IPS DF 19.7 (cell line): ENCODE data around the gene COPE.
"Not testable (repeated sequence)": the region's sequence is repeated elsewhere in the genome, so short reads cannot be mapped to it uniquely, and the experiment has no call there.

Experiments
- DNase-seq: peaks from one replicate; pipeline ENCODE4 v3.0.0-alpha.2; 2013; ENCODE audit warnings: low read depth, low spot score

Gene COPE

DNA sequence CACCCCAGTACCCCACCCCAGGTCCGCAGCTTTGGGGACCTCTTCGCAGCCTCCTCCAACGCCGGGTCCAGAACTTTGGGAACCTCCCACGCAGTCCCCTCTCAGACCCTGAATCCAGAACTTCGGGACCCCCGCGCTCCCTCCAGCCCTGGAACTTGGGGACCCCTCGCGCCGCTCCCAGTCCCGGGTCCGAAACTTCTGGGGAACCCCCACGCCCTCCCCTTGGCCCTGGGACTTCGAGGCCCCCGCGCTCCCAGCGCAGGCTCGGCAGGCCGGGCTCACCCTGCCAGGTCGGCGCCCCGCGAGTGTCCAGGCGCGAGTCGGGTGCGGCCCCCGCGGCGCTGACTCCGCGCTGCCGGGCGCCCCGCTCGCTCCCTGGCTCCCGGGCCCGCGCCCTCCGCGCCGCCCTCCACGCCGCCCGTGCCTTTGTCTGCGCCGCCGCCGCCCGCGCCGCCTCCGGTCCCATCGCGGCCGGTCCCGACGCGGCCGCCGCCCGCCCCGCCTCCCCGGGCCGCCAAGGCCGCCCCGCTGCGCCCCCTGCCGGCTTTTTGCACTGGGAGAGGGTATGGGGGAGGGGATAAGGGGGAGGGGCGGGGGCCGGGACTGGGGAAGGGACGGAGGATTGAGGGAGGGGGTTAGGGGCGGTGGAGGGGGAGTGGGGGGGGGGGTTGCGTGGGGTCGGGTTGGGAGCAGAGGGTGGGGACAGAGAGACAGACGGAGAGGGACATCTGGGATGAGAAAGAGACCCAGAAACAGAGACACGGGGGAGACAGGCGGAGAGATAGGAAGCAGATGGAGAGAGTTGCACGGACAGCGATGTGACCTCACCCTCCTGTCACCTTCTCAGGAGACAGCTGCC lies 21.8 kb upstream of the COPE start, which contains the start of gene HOMER3:
Gene HOMER3, minus strand, starts transcription at position 449 of the 859 bp plus-strand sequence. CDS start 2,235 bp downstream, outside the sequence.
- DNase-seq, result no peak

DNA sequence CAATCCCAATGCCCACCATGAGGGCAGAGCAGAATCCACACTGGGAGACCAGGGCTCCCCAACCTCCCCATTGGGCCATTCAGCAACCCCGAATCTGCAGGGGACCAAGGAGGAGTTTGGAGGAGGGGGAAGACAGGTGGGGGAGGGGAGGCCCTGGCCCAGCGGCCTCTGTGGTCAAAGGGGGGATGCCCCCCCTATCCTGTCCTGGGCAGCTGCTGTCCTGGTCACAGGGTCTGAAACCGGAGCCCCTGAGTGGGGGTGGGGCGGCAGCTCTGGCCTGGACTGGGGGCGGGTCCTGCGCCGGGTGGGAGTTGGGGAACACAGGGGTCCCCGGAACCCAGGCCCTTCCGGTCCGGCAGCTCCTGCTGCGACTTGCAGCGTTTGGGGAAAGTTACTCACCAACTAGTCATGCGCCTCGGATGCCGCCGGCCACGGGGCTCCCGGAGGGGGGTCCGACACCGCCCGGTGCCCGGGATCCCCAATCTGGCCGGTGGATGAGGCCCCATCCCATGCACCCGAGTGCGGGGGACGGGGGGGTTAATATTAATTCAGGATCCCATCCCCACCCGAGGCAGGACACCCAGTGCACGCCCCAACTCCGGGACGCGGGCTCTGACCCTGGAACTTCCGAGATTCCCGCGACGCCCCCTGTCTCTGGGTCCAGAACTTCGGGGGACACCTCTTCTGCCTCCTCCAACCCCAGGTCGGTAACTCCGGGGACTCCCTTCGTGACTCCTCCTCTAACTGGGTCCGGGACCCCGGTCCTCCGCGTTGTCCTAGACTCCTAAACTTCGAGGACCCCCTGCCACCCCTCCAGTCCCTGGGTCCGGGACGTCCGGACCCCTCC lies 21.0 kb upstream of the COPE start:
- DNase-seq, result no peak

DNA sequence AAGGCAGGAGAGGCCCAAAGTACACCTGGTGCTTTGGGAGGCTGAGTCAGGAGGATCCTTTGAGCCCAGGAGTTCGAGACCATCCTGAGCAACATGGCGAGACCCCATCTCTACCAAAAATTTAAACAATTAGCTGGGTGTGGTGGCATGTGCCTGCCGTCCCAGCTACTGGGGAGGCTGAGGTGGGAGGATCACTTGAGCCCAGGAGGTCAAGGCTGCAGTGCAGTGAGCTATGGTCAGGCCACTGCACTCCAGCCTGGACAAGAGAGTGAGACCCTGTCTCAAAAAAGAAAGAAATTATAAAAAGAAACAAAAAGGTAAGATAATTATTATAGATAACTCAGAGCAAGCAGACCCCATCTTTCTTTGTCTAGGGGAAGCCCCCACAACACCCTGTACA lies 20.0 kb upstream of the COPE start:
- DNase-seq, result no peak

DNA sequence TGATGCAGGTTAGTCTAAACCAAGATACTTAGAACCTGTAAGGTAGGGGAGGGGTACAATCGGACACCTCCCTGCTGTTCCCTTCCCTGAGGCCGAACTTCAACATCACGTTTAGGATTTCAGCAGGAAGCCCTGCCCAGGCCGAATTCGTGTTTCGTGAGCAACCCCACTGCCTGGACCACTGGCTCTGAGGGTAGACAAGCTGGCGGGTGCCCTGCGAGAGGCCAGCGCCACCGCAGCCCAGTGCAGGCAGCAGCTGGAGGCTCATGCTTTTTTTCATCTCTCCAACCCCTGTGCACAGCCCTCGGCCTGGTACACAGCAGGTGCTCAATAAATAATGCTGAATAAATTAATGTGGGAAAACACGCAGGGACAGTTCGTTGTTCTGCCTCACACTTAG lies 14.1 kb upstream of the COPE start:
- no peak for DNase-seq

DNA sequence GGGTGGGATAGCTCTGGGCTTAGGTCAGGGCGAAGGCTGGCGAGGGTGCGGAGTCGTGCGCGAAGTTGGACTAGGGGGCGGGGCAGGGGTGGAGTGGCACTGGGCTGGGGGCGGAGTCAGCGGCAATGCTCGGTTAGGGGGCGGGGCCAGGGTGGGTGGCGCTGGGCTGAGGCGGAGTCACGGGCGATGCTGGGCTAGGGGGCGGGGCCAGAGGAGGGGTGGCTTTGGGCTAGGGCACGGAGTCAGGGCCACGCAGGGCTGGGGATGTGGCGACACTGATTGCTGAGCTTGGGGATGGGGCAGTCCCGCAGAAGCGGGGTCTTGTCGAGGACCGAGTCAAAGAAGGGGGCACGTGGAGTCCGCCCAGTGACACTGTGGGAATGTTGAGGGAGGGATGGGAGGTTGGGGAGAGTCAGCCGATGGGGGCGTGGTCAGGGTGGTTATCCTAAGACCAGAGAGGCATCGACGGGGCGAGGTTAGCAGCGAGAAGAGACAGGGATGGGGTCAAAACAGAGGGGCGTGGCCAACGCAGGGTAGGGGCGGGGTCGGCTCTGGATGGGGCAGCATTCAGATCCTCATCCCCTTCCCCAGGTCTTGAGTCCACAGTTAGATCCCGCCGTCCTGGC lies 13.1 kb upstream of the COPE start:
- peak; percentile 77 for DNase-seq

DNA sequence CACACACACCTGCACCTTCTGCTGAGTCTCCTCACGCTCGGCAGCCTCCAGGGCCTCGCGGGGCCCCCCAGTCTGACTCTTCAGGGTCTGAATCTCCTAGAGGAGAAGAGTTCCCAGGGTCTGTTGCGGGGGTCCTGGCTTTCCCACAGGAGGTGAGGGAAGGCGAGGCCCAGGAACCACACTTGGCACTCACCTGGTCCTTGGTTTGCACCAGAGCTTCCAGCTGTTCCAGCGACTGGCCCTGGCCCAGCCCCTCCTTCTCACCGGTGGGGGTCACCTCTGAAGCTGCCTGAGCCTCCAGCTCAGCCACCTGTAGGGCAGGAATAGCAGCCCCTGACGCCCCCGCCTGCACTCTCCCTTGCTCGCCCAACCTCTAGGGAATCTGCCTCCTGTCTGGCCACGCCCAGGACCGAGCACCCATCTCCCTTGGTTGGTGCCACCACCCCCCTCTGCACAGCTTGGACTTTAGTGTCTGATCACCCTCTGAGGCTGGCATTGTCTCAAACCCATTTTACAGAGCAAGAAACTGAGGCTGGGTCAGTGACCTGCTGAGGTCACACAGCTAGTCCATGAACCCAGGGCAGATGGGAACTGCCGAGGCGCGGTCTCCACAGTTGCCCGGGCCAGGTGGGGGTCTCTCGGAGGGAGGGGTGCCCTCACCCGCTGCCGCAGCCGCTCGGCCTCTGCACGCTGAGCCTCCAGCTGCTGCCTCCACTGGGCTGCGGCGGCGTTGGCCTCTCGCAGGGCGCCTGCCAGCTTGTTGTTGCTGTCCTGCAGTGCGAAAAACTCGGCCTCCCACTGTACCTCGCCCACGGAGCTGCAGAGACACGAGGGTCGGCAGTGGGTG lies 12.4 kb upstream of the COPE start:
- DNase-seq, result no peak

DNA sequence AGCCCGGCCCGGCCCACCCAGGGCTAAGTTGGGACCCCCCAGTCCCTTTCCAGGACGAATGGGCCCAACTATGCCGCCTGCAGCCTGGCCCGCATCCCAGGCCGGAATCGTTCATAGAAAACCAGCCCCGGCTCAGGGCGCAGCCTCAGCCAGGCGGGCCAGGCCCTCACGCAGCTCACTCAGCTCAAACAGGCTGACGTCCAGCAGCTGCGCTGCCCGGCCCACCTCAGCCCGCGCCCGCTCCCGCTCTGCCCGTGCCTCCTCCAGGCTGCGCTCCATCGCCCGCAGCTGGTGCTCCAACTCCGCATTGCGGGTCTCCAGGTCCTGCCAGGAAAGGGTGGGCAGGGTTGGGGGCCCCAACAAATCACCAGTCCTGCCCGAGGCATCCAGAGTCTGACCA lies 10.1 kb upstream of the COPE start:
- no peak for DNase-seq

DNA sequence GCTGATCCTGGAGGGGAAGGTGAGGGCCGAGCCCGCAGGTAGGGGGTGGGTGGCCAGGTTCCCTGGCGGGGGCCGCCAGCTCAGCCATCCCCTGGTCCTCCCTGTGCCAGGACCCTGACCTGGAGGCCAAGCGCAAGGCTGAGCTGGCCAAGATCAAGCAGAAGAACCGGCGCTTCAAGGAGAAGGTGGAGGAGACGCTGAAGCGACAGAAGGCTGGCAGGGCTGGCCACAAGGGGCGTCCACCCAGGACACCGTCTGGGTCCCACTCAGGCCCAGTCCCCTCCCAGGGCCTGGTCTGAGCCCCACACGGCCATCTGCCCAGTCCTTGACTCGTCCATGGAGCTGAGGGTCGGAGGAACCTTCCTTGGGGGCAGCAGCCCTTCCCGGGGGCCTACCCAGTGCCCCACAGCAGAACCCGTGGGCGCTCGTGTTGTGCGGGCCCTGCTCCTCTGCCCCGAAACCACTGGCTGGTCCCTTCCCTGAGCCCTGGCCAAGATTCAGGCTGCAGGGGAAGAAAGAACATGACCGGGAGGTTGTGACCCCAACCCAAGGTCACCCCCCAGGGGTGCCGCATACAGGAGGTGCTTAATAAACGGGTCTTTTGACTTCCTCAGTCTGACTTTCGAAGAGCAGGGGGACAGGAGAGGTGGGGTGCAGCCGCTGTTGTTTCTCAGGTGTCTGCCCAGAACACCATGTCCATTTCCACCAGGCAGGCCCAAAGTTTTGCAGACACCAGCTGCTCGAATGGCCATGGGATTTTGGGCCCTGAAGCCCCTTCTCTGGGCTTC lies 9.0 kb upstream of the COPE start:
- DNase-seq, result no peak

DNA sequence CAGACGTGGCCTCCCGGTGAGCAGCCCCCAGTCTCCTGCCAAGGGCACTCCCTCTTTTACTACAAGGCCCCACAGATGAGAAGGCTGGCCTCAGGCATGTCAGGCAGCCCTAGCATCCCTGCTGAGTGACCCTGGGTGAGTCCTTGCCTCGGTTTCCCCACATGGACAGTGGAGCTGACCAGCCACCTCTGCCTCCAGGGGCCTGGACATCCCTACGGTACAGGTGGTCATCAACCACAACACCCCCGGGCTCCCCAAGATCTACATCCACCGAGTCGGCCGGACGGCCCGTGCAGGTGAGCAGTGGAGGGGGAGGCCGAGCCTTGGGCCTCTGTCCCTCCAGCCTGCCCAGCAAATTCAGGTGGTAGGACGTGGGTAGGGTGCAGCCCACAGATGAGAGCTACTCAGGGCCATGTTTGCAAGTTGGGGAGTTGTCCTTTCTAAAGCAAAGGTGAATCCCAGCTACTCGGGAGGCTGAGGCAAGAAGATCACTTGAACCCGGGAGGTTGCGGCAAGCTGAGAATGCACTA lies 5.6 kb upstream of the COPE start:
- DNase-seq, result no peak

DNA sequence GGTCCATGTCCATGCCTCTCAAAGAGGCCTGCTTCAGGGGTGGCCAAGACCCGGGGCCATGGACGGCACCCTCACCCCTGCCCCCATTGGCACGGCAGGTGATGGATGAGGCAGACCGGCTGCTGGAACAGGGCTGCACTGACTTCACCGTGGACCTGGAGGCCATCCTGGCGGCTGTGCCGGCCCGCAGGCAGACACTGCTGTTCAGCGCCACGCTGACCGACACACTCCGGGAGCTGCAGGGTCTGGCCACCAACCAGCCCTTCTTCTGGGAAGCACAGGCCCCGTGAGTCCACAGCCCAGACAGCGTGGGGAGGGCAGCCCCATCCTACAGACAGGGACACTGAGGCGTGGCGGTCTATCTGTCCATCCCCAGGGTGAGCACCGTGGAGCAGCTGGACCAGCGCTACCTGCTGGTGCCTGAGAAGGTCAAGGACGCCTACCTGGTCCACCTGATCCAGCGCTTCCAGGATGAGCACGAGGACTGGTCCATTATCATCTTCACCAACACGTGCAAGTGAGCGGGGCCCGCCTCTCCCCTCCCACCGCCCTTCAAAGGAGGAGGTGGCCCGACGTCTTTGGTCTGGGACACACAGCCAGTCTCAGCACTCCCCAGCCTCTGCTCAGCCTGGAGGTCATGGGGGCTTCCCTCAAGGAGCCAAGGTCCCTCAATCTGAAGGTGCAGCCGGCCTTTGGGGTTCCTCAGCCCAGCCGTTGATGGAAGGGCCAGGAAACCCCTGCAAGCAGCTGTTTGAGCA lies 3.2 kb upstream of the COPE start:
- DNase-seq, result no peak

DNA sequence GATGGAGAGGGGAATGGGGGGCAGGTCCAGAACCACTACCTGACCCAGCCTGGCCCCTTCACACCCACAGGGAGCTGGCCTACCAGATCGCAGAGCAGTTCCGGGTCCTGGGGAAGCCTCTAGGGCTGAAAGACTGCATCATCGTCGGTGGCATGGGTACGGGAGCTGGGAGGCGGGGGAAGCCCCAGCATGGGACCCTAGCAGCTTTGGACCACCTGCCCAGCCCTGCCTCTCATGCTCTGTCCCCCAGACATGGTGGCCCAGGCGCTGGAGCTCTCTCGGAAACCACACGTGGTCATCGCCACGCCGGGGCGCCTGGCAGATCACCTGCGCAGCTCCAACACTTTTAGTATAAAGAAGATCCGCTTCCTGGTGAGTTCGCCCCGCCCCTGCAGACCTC lies 2.4 kb upstream of the COPE start:
- DNase-seq, result no peak

DNA sequence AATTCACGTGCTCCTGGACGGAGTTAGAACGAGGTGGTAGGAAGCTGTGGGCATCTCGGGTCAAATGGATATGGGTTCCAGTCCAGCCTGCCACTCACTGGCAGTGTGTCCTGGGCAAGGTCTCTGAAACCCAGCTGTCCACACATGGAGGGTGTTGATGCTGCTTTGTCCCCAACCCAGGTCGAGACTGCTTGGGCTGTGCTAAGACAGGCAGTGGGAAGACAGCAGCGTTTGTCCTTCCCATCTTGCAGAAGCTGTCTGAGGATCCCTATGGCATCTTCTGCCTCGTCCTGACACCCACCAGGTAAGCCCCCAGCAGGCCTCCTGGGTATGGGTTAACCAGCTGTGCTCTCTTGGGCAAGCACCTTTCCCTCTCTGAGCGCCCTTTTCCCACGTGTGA lies 1.2 kb upstream of the COPE start:
- no peak for DNase-seq

DNA sequence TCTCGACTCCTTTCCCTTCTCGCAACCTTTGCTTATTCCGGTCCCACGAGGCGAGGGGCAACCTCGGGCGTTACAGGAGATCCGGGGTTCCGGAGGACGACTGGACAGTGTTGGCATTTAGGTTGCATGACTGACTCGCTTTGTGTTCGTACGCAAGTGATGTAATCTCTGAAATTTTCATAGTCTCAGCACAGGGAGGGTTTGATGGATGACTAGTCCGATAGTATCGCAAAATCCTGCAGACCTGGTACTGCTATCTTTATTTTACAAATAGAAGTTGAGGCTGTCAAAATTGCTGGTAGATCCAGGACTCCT lies 670 bp upstream of the COPE start:
- DNase-seq, result no peak

DNA sequence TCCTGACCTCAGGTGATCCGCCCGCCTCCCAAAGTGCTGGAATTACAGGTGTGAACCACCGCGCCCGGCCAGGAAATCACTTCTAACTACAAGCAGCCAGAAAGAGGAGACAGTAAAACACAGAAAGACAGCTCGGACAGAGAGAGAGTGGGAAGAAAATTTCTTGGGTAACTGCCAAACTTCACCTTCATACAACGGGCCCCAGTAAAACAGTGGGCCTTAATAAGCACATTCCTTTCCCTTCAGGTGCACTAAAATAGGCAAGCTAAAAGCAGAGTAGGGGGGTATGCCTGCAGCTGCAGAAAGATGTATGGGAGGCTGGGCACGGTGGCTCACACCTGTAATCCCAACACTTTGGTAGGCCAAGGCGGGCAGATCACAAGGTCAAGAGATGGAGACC lies 1.6 kb downstream of the COPE start:
- DNase-seq, result not testable (repeated sequence)

DNA sequence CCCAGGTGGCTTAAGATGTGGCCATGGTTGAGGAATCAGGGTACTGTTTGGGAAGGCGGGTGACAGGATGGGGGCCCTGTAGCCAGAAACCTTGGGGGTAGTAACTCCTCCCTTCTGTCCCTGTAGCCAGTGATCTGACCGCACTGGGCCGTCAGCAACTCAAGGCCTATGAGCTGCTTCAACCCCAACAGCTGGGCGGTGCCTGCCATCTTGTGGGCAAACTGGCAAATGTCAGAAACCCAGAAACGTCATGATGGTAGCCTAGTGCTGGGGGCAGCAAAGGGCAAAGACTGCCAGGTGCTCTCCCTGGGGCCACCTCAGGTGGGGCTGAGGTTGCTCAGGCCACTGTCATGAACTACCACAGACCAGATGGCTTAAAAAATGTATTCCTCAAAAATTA lies 3.5 kb downstream of the COPE start:
- no peak for DNase-seq

DNA sequence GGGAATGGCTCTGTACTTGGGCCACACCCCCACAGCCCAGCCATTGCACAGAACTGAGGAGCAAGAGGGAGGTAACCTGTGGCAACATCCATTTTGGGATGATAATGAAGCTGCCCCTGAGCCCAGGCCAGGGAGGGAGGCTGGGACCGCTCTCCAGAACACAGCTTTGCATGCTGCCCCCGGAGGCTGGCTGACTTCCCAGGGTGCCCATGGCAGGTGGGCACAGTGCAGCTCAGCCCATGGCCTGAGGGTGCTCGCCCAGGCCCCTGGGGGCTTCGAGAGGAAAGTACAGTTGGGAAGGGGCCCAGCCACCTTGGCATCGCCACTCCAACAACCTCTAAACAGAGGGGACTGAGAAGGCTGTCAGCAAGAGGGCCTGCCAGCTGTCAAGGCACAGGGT lies 5.7 kb downstream of the COPE start:
- no peak for DNase-seq

DNA sequence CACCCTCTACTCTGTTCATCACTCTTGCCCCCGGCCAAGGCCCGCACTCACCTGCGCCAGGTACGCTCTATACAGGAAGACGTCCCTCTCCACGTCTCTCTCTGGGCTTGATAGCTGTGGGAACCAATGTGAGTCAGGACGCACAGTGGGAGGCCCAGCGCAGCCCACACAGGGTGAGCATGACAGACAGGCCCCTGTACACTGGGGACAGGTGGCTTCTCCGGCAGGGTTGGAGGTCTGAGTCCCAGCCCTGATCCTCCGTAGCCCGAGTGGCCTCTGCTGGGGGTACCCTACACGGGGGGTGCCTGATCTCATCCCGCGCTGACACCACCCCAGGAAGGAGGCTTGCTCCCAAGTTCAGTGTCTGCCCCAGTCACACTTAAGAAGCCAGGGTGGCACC lies 6.3 kb downstream of the COPE start:
- no peak for DNase-seq

DNA sequence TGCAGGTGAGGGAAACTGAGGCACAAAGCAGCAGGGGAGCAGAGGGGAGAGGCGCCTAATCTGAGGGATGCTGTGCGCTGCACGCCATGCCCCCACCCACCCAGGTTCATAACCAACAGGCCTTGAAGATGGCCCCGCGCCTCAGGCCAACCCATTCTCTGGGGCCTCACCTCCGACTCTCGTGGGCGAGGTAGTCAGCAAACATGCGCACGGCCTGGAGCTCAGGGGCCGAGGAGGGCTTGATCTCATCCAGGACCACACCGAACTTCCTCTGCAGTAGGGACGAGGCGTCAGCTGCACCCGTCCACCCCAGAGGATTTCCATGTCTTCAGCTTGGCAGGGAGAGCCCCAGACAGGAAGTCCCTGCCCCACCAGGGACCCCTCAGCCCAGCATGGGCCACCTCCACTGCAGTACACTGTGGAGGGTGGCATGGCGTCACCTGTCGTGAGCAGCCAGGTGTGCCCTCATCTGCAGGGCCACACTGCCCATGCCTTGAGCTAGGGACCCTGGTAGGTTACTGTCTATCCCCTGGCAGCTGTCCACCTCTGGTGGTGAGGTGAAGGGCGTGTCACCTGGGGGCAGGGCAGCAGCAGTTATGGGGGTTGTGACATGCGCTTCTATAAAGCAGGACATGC lies 8.3 kb downstream of the COPE start:
- no peak for DNase-seq

DNA sequence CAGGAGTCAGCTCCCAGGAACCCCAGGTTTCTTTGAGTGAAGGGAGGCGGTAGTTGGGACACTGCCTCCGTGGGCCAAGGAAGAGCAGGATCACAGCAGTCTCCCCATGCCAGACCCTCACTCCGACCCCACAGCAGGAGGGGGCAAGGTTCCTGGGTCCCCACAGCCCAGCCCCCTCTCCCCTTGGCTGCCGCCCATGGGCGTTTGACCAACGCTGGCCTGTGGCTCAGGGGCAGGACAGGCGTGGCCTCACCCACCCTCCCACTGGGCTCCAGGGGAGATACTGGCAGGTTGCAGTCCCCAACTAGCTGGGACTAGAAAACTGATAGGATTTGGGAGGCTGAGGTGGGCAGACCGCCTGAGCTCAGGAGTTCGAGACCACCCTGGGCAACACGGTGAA lies 9.2 kb downstream of the COPE start:
- no peak for DNase-seq
